LHCN-M2 (cell line): ENCODE measurements around the gene PTPRU. TPM values are rescaled to one million over a fixed set of nuclear protein-coding genes. Genes with fewer than 3 reads are reported as not detected.

Experiments
- DNase-seq: peaks from one replicate; pipeline ENCODE4 v3.0.0-alpha.2; 2012; ENCODE audit warnings: low read depth
- total RNA-seq: library from RNA; depleted of rRNA; stranded (reverse); fragments of >200 nt; gene quantifications from 2 replicates; pipeline ENCODE4 v1.2.3, GENCODE V29; 2014

The PTPRU gene
- total RNA-seq, 1 experiment from 2014 or later: 96.7 TPM

DNA sequence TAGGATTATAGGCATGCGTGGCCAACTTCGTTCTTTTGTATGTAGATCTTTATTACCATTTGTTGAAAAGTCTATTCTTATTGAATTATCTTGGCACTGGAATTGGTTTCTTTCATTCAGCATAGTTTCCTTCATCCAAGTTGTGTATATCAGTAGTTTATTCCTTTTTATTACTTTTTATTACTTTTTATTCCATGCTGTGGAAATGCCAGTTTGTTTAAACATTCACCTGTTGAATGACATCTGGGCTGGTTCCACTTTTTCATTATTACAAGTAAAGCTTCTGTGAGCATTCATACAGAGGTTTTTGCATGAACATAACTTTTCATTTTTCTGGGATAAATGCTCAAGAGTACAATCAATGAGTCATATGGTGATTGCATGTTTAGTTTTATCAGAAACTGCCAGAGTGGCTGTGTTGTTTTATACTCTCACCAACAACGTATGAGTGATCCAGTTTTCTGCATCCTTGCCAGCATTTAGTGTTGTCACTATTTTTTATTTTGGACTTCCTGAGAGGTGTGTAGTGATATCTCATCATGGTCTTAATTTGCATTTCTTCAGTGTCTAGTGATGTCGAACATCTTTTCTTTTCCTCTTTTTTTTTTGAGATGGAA, 28.6 kb downstream of the PTPRU start:
- DNase-seq: peak; percentile 70

GRCh38 chr1:29266912-29267311, 30.6 kb downstream of the PTPRU start:
- DNase-seq: no peak

DNA sequence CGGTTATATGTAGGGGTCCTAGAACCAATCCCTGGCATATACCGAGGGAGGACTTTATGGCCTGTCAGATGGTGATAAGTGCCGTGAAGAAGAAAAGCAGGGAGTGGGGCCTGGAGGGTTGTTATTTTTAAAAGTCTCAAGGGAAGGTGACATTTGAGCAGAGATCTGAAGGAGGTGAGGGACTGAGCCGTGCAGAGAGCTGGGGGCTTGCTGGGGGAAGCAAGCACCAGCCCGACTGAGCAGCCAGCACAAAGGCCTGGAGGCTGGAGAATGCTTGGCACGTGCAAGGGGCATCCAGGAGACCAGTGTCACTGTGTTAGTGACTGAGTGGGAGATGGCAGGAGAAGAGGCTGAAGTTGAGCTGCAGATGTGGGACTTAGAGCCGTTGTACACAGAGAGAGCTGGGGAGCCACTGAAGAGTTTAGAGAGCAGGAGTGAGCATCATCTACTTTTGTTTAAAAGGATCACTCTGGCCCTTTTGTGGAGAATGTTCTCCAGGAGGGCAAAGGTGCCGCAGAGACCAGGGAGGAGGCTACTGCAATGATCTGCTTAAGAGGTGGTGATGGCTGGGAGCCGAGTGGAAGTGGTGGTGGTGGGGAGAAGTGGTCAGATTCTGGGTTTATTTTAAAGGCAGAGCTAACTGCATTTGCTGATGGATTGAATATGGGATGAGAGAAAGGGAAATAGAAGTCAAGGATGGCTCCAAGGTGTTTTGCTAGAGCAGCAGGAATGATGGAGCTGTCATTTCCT, 31.2 kb downstream of the PTPRU start:
- DNase-seq: no peak

DNA sequence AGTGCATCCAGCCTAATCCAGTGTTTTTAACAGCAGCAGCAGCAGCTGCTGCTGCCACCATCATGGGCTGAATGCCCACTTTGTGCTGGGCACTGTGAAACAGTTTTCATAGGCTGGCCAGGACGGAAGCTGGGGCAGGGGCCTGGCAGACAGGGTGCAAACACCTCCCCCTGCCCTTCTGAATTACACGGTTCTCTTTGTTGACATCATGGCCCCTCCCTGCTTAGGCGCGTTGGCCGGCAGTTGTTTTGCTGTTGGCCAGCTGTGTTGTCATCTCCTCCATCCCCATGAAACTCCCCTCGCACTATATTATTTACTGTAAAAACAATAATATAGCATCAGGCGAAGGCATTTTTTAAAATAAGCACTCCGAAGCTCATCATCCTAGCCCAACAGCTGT, 33.1 kb downstream of the PTPRU start:
- no peak for DNase-seq

DNA sequence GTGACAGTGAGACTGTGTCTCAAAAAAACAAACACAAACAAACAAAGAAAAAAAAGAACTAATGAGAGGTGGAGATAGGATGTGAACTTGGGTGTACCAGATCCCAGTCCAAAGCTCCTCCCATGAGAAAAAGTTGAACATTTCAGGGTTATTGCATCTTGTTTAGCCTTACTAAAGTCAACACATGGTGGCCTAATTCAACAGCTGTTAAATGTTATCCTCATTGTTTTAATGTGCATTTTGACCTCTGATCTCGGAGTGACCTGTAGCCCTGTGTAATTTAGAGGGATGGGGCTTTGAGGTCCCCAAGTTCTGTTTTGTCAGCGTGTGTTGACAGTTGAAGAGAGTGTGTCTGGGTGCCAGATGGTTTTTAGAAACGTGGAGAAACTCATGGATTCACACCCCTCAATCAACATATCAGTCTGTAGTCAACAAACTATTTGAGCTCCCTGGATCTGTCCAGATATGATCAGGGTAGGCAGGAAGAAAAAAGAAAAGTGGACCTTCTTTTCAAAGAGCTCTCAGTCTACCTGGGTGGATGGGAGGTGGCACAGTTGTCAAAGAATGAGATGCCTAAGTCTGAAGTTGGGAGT, 34.7 kb downstream of the PTPRU start:
- peak; percentile 36 for DNase-seq

DNA sequence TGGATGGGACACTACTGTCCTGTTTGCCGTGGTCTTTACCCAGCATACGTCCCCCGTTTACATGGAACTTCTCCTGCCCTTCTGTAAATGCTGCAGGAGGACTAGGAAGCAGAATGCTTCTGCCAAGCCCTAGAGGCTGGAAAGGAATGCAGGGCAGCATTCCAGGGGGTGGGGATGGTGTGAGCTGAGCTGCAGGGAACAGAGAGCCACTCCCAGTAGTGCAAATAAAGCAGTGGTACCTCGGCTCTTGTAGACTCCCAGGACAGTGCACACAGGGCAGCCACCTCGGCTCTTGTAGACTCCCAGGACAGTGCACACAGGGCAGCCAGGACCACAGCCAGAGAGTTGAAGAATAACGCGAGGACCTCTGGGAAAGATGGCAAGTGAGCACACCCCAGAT, 35.4 kb downstream of the PTPRU start:
- peak; percentile 69 for DNase-seq

GRCh38 chr1:29272147-29272907, 36.0 kb downstream of the PTPRU start:
- DNase-seq: no peak

DNA sequence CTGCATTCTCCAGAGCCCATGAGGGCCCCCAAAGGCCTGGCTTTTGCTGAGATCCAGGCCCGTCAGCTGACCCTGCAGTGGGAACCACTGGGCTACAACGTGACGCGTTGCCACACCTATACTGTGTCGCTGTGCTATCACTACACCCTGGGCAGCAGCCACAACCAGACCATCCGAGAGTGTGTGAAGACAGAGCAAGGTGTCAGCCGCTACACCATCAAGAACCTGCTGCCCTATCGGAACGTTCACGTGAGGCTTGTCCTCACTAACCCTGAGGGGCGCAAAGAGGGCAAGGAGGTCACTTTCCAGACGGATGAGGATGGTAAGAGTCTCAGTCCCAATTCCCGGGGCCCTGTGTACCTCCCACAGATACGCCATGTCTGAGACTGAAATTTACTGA, 39.1 kb downstream of the PTPRU start:
- DNase-seq: no peak

- DNase-seq: no peak
Observed at GRCh38 chr1:29278124-29278523, 41.8 kb downstream of the PTPRU start.

DNA sequence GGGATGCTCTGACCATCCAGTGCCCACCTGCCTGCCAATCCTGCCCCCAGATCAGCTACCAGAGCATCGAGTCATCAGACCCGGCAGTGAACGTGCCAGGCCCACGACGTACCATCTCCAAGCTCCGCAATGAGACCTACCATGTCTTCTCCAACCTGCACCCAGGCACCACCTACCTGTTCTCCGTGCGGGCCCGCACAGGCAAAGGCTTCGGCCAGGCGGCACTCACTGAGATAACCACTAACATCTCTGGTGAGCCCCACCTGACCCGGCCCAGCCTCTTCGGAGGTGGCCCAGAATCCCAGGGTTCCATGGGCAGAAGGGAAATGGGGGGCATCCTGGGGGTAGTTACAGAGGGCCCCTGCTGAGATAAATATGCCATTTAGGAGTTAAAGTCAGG, 43.1 kb downstream of the PTPRU start:
- no peak for DNase-seq

- no peak for DNase-seq
Observed at GRCh38 chr1:29279951-29280391, 43.6 kb downstream of the PTPRU start.

GRCh38 chr1:29280409-29281131, 44.2 kb downstream of the PTPRU start:
- DNase-seq: no peak

- DNase-seq: no peak
Observed at GRCh38 chr1:29281571-29281970, 45.2 kb downstream of the PTPRU start.

GRCh38 chr1:29282135-29282923, 46.0 kb downstream of the PTPRU start:
- DNase-seq: no peak

GRCh38 chr1:29282924-29283803, 46.8 kb downstream of the PTPRU start:
- peak; percentile 51 for DNase-seq

GRCh38 chr1:29283804-29284195, 47.5 kb downstream of the PTPRU start:
- no peak for DNase-seq

DNA sequence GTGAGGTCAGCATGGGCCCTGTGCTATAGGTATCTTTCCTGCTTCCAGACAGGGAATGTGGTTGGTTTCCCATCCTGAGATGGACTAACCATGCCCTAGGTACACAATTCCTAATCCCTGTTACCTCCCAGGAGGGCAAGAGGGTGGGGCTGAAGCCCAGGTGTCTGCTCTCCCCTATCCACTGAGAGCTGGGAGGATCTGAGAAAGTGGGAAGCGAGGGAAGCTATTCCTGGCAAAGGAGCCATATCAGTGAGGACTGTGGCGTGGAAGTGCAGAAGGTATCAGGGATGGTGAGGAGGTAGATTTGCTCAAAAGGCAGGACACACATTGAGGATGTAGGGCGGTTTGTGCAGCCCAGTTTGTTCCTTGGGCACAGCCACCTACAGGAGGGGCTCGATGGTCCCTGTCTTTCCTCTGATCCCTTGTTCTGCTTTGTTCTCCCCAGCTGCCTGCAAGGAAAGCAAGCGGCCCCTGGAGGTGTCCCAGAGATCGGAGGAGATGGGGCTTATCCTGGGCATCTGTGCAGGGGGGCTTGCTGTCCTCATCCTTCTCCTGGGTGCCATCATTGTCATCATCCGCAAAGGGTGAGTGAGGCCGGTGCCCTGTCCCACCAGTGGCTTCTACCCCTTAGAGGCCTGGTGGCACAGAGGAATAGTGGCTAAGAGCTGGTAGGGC, 48.1 kb downstream of the PTPRU start:
- DNase-seq: no peak

- no peak for DNase-seq
Observed at GRCh38 chr1:29284961-29285560, 48.7 kb downstream of the PTPRU start.

GRCh38 chr1:29285771-29286170, 49.4 kb downstream of the PTPRU start:
- DNase-seq: no peak
